CD4-positive, alpha-beta T cell treated with Interleukin-10 for 1 hour (primary cell): ENCODE results near the gene FRMD4A.

ENCODE experiments used
- DNase-seq: peaks from one replicate; pipeline ENCODE4 v3.0.0-alpha.2; 2020

FRMD4A gene

DNA sequence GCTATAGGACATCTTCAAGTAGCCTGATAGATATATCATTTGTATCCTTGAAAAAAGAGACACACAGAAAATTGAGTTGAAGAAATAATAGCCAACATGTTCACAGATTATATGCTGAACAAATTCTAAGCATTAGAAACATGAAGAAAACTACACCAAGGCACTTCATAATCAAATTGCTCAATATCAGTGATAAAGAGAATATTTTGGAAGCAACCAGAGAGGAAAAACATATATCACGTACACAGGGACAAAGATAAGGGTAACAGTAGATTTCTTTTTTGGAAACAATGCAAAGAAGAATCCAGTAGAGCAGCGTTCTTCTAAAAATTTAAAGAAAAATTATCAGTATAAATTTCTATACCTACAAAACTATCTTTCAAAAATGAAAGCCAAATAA, 6.0 kb upstream of the FRMD4A start:
- no peak for DNase-seq

DNA sequence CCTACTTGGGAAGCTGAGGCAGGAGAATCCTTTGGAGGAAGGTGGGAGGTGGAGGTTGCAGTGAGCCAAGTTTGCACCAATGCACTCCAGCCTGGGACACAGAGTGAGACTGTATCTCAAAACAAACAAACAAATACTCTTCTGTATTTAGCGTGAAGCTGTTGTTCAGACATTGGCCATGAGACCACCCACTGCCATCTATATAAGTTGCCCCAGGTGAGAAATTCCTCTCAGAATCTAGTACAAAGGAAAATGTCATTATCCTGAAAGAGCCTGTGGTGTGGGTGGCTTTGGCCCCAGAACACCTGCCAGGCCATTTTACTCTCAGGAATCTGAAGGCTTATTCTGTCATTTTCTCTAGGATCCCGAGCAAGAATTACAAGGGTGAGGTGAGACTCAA, 4.0 kb upstream of the FRMD4A start:
- no peak for DNase-seq

DNA sequence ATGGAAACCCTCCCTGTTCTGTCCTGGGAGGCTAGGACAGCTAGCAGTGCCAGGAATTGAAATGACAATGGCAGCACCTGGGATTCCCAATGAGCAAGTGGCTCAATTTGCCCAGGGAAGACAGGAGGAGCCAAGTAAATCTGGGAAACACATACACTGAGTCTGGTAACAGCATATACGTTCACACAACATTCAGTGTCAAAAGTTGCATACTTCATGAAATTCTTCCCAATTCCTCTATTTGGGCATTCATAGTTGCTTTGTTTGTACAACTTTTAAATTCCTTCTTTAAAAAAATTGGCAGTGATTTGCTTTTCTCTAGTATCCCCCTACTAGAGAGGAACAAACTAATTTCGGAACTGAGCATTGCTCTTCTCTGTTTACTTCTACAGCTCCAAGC, 2.9 kb upstream of the FRMD4A start:
- DNase-seq, result no peak

DNA sequence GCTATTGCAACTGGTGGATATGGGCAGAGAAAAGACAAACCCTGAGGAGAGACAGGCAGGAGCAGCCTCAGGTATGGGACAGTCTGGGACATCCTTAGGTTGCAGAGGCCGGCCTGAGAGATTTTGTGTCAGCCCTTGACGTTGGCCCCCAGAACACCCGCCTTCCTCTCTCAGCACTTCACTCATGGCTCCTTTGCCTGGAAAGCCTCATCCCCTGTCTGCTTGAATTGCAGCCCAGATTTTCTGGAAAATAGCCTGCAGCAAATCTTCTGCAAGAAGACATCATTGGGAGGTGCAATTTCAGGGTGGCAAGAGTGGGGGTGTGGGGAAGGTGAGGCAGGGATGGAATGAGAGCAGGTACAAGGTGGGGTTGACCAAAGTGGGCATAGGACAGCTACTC, 2.2 kb upstream of the FRMD4A start:
- DNase-seq, result no peak

DNA sequence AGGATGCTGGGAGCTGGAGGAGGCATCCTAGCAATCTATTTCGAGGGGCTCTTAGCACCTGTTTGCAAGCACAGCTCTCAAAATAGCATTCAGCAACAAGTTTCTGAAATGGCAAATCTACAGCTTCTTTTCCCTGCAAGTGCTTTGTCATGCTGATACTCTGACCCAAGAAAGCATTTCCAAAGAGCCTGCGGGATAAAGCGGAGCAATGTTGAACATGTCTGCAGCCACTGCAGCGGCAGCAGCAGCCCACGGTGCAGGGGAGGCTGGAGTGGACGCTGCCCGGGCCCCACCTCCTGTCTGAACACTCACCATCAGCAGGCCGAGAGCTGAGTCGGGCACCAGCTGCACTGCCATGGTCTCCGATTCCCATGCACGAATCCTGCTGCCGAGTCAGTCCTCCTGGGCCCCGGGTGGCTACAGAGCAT, 964 bp downstream of the FRMD4A start:
- no peak for DNase-seq

DNA sequence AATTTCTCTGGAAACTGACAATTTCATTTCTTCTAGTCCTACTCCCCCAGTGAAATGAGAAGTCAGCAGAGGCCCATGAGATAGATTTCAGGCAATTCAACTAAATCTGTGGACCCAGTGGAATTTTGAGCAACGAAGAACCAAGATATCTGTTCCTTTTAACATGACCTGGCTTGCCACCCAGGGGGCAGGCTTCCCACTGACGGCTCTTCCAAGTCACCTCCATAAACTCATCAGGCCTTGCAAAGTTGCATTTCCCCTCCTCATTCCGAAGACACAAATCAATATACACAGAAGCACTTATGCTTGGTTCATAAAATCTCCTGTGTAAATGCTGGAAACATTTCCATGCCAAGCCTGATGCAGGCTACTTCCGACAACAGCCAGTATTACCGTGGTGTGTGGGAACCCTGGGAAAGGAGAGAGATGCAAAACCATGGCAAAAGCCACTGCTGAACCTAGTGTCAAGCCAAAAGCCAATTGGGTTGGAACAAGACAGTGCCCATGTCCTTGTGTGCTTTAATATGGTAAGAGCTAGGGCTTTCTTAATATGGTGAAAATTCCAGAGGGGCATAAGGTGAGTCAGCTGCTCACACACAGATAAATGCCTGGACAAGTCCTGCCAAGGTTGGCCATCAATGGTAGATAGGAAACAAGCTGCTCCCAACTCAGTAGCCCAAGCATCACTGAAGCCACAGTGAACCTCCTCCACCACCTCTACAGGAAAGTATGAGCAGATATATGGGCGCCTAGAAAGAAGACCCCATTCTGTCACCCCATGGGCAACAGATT, 1.6 kb downstream of the FRMD4A start:
- no peak for DNase-seq

DNA sequence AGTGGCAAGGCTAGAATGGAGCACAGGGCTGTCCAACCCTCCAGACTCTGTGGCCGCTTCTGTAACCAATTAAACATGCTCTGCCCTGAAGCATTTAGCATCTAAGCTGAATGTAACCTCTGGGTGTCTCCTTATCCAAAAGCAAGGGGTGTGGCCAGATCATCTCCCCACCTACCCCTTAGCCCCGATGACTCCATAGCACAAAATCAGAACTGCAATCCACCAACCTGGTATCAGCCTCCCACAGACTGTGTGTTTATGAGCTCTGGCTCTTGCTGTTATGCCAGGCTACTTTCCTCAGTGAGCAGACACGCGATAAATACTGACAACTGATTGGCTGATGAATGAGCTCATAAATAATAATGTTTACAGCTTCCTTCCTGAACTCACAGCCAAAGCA, 3.2 kb downstream of the FRMD4A start:
- DNase-seq, result no peak

DNA sequence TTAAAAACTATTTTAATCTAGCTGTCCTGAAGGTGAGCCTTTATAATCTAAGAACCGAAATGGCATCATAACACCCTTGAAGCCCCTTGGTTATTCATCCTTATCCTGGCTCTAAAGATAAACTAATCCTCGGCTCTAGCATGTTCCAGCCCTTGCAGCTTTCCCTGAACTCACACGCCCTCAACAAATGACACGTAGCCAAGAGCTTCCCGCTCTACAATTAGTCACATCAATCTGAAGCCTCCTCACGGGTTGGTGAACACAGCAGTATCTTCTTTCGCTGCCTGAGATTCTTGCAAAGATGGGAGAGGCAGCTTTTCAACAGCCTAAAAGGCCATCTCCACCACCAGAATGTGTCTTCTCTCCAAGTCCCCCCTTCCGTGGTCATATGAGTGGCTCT, 4.1 kb downstream of the FRMD4A start:
- no peak for DNase-seq

DNA sequence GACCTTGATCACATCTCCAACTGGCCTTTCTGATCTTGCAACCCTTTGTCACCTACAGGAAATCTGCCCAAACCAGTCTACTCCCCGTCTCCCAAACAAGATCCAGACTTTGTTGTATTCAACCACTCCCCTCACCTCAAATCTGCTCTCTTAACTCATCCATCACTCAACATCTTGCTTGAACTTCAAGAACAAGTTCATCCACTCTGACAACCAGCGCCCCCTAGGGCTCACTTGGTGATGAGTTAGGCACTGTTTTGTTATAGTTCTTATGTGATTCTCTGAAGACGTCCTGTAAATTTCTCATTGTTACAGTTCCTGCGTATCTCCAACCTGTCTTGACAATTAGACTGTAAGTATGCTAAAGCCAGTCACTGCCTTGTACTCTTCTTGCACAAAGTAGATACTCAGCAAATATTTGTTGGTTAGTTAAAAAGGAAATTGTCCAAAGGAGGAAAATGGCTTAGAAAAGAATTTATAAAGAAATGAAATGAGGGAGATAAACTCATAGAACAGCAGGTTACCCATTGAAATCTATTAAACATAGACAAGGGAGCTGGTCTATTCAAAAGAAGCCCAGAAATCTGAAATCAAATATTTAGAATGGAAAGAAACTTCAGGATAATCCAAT, 5.3 kb downstream of the FRMD4A start:
- DNase-seq, result peak; percentile 40

DNA sequence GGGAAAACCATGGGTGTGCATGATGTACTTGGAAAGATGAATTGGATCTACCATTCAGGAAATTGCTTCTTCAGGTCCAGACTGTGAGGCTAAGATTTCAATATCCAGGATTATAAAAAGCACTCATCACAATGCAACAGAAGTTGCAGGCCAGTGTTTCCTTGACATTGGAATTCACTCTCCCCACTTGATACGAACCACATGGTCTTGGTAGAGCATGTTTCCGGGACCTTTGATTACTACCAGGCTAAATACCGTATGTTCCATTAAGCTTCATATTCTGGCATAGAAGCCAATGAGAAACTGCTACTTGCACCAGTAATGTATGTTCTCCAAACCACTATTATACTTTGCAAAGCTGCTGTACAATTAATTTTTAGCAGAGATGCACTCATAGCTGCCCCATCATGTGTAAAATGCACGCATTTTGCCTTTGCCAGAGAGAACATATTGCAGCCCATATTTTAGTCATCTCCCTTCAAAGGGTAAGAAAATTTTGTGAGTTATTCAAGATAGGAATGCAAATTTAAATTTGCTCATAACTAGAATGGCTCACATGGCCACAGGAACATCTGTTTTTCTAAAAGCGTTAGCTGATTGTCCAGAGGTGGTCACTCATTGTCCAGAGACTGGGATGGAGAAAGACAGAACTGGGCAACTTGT, 8.1 kb downstream of the FRMD4A start:
- DNase-seq, result no peak

DNA sequence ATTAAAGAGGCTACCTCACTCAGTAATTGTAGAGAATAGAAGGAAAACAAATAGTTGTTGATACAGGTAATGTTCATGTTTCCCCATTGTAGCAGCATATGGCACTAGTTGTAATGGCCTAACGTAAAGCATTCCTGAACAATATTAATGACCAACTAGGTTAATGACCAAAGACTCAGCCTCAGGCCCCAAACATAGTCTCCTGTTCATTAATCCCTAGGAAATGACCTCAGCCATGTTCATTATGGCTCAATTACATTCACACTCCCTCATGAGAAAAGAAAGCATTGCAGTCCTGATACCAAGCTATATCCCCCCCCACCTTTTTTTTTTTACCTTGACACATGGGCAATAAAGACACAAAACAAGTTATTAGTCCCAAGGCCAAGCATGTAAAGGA, 12.7 kb downstream of the FRMD4A start:
- DNase-seq, result no peak

DNA sequence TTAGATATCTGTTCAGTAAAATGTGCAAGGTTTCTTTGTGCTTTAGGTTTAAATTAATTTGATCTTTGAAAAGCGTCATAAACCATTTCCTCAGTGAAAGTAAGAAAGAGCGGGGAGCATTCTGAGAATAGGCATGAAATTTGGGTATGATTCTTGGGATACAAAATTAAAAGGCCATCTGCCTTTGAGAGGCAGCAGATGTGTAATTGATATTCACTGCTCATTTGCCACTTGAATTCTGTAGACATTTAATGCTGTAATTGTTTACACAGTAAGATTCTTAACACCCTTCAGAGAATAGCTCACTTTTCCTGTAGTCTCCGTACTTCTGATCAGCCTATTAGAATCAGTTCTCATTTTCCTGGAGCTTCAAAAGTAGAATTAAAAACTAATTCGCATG, 18.7 kb downstream of the FRMD4A start:
- no peak for DNase-seq

DNA sequence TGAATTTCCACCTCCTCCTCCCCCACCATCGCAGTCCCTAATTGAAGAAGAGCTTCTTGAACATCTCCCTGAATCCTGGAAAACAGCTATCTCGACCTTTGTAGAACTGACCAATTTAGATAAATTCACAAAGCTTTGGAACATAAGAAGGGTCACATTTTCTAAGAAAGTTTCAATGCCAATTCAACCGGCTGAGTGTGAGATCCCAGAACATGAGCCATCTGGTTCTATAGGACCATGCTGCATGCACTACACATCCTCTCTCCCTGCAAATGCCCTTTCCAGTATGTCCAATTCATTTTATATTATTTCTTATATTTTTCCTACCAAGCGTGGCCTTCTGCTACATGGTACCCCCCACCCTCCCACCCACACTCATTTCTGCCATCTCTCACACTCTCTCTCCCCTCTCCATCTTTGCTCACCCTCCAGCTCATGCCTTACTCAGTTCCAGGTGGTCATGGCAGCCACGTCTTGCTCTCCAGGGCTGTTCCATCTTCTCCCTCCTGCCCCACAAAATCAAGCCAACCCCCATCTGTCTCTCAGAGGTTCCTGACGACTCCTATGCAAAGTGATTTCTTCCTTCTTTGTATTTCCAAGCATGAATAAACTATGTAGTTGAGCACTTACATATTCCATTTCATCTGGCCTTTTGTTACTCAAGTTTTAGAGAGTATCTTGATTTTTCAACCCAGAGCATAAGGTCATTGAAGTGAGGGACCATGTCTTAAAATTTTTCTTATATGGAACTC, 19.3 kb downstream of the FRMD4A start:
- no peak for DNase-seq

DNA sequence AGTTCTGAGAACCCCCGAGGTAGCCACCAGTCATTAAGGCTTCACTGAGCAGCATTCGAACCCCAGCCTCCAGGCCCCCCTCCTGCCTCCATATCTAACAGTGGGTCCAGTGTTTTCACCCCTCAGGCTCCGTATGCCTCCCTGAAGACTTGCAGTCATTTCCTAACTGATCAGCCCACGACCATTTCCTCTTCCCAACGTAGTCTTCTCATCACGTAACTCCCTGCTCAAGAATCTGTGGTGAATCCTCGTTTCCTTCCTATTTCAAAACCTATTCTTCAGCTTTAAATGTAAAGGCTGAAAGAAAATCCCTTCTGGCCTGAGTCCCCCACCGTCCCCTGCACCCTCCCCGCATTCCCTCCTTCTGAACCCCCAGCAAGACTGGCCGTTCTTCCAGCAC, 21.1 kb downstream of the FRMD4A start:
- DNase-seq, result no peak

DNA sequence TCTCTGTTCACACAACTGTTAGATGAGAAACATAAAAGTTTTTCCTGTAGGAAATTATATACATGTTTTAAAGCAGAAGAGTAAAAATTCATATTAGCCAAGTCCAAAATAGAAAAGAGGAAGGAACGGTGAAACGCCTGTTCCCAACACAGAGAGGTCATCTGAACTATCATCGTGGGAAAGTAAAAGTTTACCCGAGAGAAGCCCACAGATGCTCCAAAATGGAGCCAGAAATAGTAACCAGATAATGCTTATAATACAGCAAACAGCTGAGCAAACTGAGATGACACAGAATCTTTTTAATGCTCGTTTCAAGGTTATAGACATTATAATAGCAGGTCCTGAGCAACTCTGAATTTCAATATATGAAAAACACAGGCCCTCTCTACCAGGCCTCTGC, 24.5 kb downstream of the FRMD4A start:
- DNase-seq, result no peak

DNA sequence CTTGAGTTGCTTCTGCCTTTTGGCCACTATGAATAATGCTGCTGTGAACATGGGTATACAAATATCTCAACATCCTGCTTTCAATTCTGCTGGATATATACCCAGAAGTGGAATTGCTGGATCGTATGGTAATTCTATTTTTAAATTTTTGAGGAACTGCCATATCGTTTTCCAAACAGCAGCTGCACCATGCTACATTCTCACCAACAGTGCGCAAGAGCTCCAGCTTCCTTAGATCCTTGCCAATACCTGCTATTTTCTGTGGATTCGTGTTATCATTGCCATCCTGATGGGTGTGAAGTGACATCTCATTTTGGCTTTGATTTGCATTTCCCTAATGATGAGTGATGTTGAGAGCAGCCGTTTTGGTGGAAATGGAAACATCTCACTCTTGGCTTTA, 26.7 kb downstream of the FRMD4A start:
- no peak for DNase-seq

DNA sequence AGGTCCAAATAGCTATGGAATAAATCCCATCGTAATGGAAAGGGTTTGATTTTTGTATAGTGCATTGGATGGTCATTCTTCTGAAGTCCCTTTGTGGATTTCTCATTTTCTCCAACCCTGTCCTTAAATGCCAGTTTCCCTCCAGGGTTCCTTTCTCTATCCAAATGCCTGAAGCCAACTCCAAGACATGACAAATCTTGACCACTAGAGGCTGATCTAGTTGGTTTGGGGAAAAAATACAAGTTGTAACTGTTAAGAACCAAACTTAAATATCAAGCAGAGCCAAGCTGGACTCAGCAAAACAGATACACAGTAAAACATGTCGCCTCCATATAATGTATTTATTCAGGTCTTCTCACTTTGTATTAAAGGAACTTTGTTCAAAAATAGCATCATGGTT, 28.7 kb downstream of the FRMD4A start:
- DNase-seq, result no peak

DNA sequence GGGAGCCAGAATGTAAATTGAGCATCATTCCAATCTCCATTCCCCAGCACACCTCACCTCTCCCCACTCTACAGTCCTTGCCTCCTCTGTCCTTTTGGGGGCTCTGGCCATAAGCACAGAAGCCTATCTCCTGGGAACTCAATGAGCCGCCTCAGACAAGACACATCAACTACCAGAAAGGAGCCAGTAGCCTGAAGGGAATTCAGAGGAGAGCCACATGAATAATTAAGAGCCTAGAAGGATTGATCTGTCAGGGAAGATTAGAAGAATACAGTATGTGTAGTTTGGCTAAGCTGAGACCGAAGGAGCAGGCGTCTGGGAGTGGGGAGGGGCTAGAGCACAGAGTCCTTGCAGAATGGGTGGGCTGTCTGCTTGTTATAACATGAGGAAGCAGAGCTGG, 31.2 kb downstream of the FRMD4A start:
- no peak for DNase-seq

DNA sequence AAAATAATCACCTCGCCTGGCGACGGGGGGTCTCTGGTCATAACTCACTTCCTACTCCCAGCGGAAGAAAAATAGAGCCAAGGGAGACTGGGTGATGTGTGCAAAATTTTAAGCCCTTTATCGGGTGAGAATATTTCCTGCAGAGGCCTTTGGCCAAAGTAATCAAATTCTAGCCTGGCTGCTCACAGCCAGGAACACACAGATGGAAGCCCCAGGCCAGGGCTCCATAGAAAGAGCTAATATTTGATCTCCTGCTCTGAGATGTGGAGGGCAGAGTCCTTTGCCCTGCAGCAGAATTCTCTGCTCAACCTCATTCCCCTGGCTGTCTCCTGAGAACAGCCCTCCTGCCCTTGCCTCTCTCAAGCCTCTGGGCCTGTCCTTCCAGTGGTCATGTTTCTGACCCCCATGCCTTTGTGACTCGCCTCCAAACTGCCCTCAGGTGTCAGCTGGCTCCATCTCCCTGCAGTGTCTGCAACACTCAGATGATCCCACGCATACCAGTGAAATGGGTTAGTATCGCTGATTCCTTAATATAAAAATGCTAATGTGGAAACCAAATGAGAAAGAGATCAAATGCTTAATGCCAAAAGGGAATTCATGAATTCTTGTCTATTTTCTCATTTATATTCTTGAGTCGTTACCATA, 34.5 kb downstream of the FRMD4A start:
- no peak for DNase-seq

DNA sequence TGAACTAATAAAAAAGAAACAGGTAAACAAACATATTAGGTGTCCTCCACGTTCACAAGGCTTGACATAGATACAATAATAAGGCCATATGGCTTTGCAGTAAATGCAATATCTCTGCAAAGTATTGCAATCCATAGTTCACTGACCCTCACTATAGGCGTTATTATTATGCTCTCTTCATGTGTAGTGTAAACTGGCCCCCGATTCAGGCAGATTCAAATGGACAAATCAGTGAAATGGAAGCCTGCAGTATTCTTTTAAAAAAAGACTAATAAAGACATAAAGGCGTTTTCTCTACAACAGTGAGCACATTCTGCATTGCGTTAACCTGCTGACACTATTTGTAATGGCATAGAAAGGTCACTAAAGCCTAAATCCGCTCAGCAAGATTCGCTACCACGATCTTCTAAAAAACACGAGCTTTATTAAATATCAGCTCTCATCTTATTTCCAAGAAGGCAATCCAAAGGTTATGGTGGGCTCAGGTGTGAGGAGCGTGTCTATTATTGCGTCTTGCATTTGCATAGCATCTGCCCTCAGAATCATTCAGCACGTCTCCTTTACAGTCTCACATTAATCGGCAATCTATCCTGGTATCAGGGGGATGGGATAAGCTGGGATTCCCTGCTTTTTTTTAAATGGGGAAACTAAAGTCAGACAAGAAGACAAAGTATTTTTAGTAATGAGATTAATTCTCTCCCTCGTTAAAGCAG, 36.2 kb downstream of the FRMD4A start:
- DNase-seq, result no peak

DNA sequence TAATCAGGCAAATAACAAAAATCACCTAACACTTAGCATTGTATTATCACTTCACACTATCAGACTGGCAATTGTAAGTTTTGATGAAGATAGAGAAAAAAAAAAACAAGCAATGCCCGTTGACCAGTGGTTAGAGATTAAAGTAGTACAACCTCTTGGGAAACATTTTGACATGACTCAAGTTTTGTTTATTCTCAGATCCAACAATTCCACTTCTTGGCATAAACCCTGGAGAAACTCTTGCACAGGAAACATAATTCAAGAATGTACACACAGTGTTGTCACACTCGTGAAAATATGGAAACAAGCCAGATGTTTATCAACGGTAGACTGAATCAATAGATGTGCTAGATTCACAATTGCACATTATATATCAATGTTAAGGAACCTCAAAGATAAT, 37.2 kb downstream of the FRMD4A start:
- no peak for DNase-seq

DNA sequence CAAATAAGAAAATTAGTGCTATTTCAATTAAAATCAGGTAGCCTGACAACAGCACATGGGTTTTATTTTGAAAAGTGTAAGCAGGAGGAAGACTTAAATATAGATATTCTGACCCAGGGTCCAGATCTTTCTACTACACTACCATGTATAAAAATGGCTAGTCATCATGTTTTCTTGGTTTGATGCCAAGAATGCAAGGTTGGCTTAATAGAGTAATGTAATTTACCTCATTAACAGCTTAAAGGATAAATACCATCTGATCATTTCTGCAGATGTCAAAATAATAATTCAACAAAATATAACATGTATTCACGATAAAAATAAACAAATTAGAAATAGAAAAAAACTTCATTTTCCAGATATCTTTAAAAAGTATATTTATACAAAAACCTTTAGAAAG, 39.4 kb downstream of the FRMD4A start:
- no peak for DNase-seq
